GM20000 (cell line): ENCODE results near the gene NARS2.
A peak's percentile ranks its signal among the peaks of the same experiment; 100 is the strongest.
"Not testable (repeated sequence)": the region's sequence is repeated elsewhere in the genome, so short reads cannot be mapped to it uniquely, and the experiment has no call there.

Experiments used
- DNase-seq: peaks from one replicate; pipeline ENCODE4 v3.0.0; 2012; ENCODE audit warnings: low spot score
- TF ChIP-seq, protein P1 (sequence below): IDR thresholded peaks from 2 replicates; pipeline ENCODE4 v1.5.1; 2012; ENCODE audit warnings: mild to moderate bottlenecking, control low read depth; ENCODE audit errors: extremely low read depth, missing control alignments

NARS2 gene

GRCh38 chr11:78465169-78465942, 109.3 kb downstream of the NARS2 start:
- TF ChIP-seq, protein P1, sequence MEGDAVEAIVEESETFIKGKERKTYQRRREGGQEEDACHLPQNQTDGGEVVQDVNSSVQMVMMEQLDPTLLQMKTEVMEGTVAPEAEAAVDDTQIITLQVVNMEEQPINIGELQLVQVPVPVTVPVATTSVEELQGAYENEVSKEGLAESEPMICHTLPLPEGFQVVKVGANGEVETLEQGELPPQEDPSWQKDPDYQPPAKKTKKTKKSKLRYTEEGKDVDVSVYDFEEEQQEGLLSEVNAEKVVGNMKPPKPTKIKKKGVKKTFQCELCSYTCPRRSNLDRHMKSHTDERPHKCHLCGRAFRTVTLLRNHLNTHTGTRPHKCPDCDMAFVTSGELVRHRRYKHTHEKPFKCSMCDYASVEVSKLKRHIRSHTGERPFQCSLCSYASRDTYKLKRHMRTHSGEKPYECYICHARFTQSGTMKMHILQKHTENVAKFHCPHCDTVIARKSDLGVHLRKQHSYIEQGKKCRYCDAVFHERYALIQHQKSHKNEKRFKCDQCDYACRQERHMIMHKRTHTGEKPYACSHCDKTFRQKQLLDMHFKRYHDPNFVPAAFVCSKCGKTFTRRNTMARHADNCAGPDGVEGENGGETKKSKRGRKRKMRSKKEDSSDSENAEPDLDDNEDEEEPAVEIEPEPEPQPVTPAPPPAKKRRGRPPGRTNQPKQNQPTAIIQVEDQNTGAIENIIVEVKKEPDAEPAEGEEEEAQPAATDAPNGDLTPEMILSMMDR: no peak
- peak; percentile 81 for DNase-seq

- DNase-seq: not testable (repeated sequence)
Observed at GRCh38 chr11:78464787-78465168, 109.9 kb downstream of the NARS2 start.

GRCh38 chr11:78460471-78460870, 114.2 kb downstream of the NARS2 start:
- TF ChIP-seq, protein P1: no peak
- peak; percentile 28 for DNase-seq

- TF ChIP-seq, protein P1: no peak
- no peak for DNase-seq
Observed at GRCh38 chr11:78459738-78460137, 114.9 kb downstream of the NARS2 start.

DNA sequence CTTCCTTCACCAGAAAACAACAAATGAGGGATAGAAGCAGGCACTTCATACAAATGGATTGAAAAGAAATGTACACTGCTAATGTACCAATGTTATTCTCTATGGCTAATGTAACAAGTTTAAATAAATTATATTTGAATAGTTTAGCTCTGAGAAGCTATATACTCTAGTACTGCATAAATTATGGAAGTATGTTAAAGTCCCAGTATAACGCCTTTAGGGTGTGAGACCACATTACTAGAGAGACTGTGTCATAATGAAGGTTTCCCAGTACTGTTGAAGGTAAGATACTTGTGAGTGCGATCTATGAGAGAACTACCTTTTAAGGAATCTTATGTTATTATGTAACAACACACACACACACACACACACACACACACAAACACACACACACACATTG, 117.2 kb downstream of the NARS2 start:
- no peak for DNase-seq
- TF ChIP-seq, protein P1: no peak

DNA sequence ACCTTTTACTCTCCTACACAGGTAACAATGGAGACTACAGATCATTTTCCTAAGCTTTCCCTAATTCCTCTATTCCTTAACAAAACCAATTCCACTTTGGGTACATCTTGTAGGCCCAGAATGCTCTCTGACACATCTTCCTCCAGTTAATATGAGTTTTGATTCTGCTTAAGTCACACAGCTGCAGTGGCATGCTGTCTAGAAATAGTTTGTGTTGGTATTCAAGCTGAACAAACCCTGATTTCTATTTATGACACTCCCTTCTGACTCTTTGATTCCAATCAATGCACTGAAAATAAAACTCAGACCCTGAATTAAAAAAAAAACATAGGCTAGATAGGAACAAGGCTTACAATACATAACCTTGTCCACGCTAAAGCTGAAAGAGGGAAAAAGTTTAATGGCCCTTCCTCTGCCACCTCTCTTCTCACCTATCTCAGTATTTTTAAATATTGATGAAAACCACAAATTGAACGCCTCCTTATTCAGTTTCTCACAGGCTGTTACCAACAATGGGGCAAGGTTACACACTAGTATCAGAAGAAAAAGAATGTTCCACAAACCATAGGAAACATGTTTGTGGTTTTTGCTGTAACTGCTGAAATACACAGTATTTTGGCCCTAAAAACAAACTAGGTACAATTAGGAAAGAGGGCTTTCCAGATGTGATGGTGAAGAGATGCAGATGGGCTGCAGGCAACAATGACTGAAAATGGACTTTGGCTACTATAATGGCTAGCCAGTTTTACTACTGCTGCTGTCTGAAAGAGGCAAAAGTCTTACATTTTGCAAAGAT, 121.3 kb downstream of the NARS2 start:
- DNase-seq: peak; percentile 18
- TF ChIP-seq, protein P1: no peak

- TF ChIP-seq, protein P1: no peak
Observed at GRCh38 chr11:78451371-78452150, 123.1 kb downstream of the NARS2 start.

More at GRCh38 chr11:78451371-78452150, 123.1 kb downstream of the NARS2 start:
- DNase-seq: no peak
